ENCODE data around the gene RAPGEF1.

Gene RAPGEF1

GRCh38 chr9:131704141-131704983 is 35.5 kb downstream of the RAPGEF1 start:
- DNase-seq: peak; percentile 56

DNA sequence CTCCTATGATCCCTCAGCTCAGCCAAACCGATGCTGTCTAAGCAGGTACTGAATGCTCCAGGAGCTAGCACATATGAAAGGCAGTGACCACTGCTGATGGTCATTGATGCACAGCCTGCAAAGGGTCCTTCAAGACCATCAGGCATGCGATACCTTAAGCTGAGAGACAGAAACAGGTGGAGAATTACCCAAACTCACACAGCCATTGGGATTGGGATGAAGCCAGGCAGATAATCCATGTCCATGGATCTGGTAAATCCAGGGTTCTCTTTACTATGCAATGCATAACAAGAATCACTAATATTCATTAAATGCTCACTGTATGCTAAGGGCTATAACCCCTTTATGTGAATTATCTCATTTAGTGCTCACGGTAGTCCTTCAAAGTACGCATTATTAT is 36.2 kb downstream of the RAPGEF1 start:
- no peak for DNase-seq

- no peak for DNase-seq
Observed at GRCh38 chr9:131702911-131703310, 37.0 kb downstream of the RAPGEF1 start.

- no peak for DNase-seq
Observed at GRCh38 chr9:131701789-131702337, 38.0 kb downstream of the RAPGEF1 start.

- no peak for DNase-seq
Observed at GRCh38 chr9:131701436-131701781, 38.5 kb downstream of the RAPGEF1 start.

DNA sequence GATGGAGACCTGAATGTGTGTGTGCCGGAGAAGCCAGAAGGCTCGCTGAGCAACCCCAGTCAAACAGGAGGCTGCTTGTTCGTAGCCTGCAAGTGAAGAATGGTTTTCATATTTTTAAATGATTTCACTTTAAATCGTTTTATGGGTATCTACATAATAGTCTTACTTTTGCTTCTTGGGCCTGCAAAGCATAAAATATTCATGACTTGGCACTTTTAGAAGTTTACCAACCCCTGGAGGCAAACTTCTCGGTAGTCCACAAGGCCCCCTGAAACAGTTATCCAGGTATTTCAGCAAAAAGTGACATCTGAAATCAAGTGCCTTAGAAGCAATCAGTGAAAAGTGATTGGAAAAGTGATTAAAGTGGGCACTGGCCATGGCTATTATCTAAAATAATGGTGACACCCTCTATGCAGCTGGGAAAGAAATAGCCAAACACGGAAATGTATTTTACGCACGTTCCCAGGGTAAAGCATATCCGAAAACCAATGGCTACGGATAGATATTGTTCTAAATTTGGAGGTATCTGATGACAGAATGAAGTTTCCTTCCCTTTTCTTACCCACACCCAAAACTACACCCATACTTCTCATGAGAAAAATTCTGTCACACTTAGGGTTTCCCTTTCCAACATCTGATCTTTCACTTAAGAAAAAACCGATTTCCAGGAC is 39.0 kb downstream of the RAPGEF1 start:
- DNase-seq: no peak

DNA sequence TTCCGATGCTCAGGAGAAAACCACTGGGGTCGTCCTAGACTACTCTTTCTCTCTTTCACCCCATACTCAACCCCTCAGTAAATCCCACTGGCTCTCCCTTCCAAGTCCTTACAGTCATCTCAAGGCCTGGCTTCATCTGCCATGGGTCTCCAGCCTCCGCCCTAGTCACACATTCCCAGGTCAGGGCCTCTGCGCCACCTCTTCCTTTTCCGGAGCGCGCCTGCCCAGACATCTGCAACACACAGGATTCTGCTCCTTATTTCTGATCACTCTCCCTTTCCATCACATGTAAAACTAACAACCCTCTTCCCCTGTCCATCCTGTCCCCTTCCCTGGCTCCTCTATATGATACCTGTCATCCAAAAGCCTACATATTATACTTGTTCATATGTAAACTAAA is 39.8 kb downstream of the RAPGEF1 start:
- no peak for DNase-seq

DNA sequence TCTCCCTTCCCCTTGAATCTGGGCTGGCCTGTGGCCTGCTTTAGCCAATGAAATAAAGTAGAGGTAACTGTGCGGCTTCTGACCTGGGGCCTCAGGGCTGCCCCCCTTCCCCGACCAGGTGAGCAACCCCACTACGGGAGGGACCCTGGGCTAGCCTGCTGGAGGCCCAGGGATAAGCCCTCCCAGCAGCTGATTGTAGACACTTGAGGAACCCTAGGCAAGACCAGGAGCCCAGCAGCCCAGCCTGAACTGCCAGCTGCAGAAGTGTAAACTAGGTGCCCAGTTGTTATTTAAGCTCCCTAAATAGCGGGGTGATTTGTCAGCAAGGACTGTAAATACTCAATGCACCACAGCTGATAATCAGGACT is 41.3 kb downstream of the RAPGEF1 start:
- no peak for DNase-seq

GRCh38 chr9:131697908-131698617 is 41.8 kb downstream of the RAPGEF1 start:
- no peak for DNase-seq

GRCh38 chr9:131697097-131697496 is 42.8 kb downstream of the RAPGEF1 start:
- peak; percentile 69 for DNase-seq

DNA sequence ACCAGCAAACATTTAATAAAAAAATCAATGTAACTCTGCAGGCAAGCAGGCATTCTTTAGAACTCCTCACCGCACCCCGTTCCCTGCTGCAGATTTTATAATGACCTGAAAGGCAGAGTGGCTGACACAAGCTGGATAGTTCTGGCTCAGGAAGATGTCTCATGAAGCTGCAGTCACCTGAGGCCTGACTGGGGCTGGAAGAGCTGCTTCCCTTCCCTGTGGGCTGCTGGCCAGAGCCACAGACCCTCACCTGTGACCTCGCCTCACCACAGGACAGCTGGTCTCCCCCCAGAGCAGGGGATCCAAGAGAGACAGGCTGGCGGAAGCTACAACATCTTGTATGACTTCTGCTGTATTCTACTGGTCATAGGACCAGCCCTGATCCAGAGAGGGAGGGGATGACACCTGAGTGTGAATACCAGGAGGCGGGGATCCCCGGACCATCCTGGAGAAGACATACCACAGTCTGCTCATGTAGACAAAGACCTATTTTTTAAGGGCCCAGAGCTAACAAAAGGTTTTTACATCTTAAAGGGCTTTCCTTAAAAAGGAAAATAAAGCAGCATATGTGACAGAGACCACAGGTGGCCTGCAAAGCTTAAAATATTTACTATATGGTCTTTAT is 43.9 kb downstream of the RAPGEF1 start:
- DNase-seq: no peak

GRCh38 chr9:131695366-131695765 is 44.5 kb downstream of the RAPGEF1 start:
- DNase-seq: no peak

- DNase-seq: no peak
Observed at GRCh38 chr9:131693651-131694597, 46.0 kb downstream of the RAPGEF1 start.

GRCh38 chr9:131692612-131693562 is 47.0 kb downstream of the RAPGEF1 start:
- no peak for DNase-seq

DNA sequence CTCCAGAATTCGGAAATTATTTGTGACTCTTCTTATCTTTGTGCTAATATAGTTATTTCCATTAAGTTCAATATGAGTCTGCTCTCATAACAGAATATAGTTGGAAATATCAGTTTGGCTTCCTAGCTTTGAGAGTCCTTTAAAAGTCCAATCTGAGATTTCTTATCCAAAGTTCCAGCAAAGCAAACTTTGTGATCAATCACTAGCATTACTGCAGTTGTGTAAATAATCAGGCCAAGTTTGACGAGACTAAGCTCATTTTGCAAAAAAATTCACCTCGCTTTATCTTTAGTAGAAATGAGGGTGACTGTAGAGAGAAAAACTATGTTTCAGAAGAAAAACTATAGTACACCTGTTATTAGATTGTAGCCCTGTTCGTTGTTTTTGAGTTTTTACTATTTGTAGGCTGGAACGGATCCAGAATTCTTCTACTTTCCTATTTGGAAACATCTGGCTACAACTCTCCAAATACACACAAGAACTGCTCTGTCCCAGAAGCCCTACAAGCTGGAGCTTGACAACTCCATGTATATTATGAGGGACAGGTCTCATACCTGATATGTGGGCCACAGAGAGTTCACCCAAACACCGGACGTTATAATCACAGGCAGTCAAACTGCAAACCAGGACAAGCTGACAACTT is 47.8 kb downstream of the RAPGEF1 start:
- no peak for DNase-seq

- DNase-seq: no peak
Observed at GRCh38 chr9:131690941-131691573, 48.8 kb downstream of the RAPGEF1 start.

DNA sequence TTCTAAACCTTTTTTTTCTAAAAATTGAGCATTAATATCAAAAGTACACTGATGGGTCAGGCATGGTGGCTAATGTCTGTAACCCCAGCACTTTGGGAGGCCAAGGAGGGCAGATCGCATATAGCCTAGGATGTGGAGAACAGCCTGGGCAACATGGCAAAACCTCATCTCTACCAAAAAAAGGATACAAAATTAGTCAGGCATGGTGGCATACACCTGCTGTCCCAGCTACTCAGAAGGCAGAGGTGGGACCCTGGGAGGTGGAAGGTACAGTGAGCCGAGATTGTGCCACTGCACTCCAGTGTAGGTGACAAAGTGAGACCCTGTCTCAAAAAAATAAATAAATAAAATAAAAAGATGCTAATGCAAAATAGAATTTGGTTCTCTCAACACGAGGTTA is 49.4 kb downstream of the RAPGEF1 start:
- DNase-seq: no peak

DNA sequence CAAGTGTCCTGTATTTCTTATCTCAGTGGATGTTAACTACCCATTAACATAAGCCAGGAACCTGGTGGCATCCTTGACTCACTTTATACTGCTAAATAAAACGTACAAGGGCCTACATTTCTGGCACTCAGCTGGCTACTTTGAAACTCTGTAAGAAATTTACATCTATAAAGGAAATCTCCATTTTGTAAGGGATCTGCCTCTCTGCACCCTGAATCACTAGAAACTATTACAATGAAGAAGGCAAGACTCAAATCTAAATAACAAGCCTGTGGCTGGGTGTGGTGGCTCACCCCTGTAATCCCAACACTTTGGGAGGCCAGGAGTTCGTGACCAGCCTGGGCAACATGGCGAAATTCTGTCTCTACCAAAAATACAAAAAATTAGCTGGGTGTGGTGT is 51.5 kb downstream of the RAPGEF1 start:
- no peak for DNase-seq

All from right hindlimb (tissue), 1 donor.